Right kidney (tissue), 1 donor: ENCODE data around the gene JDP2.

Experiments
- DNase-seq: peaks from one replicate; pipeline ENCODE4 v3.0.0-alpha.2; 2016

JDP2 gene

DNA sequence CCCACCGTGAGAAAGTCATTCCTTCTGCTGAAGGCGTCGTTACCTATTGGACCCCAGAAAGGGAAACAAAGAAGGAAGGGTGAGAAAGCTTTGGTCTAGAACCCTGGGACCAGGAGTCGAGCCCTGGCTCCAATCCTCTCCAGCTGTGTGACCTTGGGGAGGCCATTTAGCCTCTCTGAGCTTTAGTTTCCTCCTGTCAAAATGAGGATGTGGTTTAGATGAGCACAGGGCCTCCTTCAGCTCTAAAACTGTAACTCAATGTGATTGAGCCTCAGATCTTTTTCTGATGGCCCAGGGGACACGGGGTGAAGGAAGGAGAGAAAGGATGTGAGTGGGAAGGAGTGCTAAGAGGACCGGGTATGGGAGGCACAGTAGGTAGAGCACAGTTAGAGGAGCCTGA lies 7.7 kb downstream of the JDP2 start:
- DNase-seq: no peak

DNA sequence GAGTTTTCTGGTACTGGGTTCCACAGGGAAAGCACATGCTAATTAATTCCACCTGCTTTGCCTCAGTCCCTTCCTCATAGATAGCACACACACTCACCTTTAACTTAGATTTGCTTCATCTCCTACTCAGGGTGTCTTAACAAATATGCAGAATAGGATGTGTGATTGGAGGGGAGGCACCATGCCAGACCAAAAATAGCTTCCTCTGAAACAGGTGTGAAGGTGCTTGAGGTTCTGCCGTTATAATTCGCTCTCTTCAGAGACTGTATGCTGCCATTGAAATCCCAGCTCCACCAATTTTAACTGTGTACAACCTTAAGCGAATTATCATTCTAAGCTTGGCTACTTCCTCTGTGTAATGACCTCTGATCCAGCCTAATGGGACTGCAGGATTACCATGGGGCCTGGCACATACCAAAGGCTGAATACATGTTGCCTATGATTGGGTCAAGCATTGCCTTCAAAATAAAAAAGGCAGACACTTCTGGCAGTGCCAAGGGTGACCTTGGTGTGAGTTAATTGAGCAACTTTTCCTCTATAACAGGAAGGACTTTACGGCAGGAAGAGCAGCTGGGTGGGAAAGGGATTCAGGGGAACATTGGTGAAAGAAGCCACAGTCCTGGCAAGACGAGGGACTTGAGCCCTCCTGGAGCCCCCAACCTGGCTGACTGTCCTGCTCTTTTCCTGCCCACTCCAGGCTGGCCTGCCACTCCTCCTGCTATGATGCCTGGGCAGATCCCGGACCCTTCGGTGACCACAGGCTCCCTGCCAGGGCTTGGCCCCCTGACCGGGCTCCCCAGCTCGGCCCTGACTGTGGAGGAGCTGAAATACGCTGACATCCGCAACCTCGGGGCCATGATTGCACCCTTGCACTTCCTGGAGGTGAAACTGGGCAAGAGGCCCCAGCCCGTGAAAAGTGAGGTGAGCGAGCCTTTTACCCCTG lies 9.7 kb downstream of the JDP2 start:
- no peak for DNase-seq

DNA sequence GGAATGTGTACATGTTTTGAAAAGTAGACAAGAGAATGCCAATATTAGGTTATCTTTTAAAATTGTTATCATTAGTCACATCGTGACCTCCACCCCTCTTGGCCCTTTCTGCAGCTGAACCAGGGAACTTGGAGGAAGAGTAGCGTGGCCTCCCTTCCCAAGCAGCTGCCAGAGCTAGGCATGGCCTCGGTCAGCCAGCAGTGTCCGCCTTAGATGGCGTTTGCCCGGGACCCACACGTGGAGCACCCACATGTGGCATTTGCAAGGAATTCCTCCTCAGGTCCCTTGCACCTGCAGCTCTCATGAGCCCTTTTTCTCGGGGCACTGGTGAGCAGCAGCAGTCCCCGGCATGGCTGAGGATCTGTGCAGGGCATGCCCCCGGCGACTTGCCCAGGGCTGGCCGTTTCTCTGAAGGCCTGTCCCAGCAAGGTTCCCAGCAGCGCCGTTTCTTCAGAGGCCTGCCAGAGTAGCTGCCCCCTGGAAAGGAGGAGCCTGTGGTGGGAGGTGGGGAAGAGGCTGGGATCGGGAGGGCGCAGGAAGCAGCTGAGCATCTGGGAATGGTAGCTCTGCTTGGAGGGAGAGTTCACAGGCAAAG lies 10.8 kb downstream of the JDP2 start:
- DNase-seq: no peak

DNA sequence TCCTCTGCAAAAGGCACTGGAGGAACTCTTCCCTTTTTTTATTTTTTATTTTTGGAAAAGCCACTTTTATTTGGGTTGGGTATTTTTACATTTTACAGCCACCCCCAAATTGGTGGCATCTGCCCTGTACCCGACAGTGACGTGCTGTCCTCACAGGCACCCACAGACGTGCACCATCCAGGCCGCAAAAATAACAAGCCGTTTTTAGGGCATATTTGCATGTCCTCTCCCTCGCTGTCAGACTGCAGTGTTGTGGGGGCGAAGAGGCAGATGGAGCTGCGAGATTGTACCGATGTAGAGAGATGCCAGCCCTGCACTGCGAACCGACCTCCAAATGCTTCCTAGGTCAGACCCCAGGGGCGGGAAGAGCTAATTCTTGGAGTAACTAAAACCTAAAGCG lies 12.2 kb downstream of the JDP2 start:
- no peak for DNase-seq

DNA sequence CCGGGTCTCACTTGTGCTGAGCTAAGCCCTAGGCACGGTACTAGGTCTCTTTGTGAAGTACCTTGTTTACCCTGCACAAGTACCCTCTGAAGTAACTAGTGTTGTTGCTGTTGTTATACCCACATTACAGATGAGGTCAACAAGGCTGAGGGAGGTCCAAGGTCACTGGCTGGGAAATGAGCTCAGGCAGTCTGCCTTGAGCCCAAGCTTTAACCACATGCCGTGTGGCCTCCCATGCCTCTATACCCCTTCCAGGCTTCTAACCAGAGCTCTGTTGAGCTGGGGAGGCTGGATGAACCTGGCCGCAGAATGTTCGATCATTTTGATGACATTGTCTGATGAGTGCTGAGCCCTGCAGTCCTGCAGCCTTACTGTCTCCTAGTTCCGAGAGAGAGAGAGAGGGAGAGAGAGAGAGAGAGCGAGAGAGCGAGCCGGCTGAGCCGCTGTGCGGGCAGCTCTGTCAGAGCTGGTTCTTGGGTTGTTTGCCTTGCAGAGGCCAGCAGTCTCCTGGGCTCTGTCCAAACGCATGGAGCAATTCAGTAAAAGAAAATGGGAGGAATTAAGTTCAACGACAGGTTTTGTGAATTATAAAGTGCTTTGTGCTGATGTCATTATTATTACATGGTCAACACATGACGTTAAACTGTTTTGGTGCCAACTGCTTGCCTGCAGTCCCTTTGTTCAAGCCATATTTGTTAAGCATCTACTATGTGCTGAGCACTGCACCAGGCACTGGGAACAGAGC lies 13.1 kb downstream of the JDP2 start:
- no peak for DNase-seq

DNA sequence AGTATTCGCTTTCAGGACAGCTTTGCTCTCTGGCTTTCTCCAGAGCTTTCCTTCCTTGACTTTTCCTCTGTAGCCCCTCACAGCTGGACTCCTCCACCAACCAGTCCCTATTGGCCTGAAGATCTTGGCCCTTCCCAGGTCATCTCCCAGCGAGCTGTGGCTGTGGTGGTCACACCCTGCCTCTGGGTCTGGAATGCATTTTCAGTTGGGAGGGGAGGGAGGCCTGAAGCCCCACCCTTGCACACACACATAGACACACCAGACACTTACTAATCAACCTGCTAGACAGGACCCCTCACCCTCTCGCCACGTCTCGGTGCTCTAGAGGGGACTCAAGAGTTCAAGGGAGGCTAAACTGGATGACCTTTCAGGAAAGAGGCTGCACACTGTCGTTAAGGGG lies 13.9 kb downstream of the JDP2 start:
- DNase-seq: no peak

DNA sequence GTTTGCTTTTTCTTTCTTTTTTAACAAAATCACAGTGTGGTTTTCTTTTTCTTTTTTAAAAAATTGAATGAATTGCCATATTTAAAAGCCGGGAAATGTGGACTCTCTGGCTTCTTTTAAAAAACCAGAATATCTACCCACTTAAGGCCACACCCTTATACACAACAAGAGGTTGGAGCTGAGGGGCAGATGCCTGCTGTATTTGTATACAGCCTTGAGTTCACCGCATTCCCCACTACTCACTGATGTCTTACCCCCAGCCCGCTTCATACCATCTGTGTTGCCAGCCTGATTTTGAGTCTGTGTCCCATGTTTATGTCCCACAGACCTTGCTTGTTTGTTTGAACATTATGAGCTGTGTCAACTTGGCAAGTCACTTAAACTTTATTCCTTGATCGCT lies 14.3 kb downstream of the JDP2 start:
- DNase-seq: no peak

DNA sequence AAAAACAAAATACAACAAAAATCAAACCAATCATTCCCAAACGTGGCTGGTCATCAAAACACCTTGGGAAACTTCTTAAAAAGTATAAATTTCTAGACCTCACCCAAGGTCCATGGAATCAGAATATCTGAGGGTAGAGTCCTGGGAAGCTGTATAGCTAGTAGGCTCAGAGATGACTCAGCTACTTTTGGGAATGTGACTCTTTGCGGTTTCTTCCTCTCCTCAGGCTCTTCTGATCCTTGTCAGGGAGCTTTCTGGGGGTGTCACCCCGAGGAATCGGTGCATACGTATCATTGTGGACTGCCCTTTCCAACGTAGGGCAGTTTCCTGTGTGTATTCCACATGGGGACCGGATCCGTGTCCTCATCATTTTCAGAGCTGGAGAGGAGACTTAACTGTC lies 14.8 kb downstream of the JDP2 start:
- DNase-seq: no peak

DNA sequence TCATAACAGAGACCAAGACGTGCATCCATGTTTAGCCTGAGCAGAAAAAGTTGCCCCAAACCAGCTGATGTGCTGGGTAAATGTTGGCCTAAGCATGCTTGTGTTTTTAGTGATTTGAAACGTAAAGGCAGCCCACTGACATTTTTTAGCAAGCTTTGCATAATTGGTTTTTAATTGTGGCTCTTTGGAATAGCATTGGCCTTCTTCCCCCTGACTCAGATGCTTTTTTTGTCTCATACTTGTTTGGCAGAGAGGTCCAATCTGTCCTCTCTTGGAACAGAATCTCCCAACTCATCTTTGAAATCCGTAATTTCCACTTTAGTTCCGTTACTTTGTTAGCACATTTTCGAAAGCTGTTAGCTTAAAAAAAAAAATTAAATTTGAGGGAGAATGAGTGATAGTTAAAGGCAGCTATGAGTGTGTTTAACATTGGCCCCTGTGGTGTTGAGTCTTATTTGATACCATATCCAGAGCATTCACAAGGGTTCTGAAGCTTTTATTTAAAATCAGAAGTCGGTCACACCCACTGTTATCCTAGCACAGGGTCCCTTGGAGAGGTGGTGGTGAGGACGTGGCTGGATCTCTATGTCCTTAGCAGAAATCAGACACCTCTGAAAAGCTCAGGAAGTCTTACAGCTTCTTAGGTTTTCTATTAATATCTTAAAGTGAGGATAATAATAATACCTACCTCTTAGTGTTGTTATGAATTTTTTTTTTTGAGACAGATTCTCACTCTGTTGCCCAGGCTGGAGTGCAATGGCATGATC lies 15.6 kb downstream of the JDP2 start:
- no peak for DNase-seq

DNA sequence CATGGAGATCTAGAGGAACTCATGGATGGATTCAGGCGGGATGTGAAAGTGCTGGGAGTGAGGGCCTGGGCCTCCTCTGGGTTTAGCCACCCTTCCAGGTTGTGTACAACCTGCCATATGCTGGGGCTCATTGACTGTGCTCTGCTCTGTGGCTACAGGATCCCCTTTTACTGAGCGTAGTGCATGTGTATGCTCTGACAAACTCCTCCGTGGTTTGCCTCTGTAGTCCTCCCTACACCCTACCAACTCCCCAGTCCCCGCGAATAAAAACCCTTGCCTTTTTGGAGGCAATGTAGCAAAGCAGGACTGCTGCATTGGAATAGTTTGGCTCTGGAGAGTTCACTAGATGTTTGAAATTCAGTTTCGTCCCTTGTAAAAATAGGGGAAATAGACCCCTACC lies 17.4 kb downstream of the JDP2 start:
- no peak for DNase-seq

DNA sequence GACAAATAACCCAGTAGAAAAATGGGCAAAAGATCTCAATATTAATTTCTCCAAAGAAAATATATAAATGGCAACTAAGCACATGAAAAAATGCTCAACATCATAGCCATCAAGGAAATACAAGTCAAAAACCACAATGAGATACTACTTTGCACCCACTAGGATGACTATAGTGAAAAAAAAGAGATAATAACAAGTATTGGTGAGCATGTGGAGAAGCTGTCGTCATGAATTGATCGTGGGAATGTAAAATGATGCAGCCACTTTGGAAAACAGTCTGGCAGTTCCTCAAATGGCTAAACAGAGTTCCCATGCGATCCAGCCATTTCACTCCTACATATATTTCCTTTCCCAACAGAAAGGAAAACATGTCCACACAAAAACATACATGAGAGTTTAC lies 18.1 kb downstream of the JDP2 start:
- no peak for DNase-seq

DNA sequence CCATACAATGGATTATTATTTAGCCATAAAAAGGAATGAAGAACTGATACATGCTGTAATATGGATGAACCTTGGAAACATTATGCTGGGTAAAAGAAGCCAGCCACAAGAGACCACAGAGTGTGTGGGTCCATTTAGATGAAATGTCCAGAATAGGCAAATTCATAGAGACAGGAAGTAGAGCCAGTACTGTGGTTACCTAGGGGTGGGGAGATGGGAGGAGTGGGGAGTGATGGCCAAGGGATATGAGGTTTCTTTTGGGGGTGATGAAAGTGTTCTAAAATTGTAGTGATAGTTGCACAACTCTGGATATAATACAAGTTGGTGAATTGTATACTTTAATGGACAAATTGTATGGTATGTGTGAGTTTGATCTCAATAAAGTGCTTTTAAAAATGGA lies 18.6 kb downstream of the JDP2 start:
- no peak for DNase-seq

DNA sequence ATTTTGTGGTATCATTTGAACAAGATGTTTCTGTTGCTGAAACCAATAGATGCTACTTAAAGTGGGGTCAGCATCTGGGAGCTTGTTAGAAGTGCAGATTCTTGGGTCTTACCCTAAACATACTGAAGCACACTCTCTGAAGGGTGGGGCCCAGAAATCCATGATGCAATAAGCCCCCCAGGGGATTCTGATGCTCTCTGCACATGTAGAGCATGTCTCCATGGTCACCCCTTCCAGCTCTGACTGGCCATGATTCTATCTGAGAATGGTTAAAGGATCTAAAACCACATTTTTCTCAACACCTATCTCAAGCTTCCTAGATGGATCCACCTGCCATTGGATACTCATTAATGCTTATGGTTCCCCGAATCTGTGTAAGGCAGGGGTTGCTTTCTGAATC lies 20.4 kb downstream of the JDP2 start:
- no peak for DNase-seq

DNA sequence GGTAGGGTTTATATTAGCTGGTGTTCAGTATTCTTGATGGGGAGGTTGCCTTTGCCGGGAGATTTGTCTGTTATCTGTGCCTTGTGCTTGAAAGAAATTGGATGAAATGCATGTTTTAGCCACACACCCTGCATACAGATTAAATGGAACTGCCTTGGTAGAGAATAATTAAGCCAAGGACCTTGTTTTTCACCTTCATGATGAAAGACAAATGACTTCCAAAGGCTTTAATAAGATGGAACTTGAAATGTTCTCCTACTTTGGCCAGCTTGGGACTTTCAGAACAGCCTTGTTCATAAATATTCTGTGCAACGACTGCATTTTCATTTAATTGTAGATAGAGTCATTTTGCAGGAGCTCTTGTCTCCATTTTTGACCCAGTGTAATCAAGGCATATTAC lies 21.2 kb downstream of the JDP2 start:
- no peak for DNase-seq

DNA sequence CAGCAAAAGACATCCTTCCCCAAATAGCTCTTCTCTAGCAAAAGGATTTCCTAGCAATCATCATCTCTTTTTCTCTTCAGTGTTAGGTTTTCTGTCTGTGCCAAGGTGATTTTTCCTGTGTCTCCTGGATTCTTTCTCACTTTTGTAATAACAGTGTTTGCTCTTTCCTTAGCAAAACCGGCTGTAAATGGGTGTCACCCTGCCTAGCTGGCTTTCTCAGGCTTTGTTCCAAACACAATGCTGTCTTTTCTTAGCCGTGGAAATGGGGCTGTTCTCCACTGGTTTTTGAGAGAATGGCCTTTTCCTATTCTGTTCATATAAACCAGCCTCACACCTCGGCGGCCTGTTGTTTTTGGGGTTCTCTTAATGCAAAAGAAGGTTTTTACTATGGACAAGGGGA lies 21.9 kb downstream of the JDP2 start:
- no peak for DNase-seq

DNA sequence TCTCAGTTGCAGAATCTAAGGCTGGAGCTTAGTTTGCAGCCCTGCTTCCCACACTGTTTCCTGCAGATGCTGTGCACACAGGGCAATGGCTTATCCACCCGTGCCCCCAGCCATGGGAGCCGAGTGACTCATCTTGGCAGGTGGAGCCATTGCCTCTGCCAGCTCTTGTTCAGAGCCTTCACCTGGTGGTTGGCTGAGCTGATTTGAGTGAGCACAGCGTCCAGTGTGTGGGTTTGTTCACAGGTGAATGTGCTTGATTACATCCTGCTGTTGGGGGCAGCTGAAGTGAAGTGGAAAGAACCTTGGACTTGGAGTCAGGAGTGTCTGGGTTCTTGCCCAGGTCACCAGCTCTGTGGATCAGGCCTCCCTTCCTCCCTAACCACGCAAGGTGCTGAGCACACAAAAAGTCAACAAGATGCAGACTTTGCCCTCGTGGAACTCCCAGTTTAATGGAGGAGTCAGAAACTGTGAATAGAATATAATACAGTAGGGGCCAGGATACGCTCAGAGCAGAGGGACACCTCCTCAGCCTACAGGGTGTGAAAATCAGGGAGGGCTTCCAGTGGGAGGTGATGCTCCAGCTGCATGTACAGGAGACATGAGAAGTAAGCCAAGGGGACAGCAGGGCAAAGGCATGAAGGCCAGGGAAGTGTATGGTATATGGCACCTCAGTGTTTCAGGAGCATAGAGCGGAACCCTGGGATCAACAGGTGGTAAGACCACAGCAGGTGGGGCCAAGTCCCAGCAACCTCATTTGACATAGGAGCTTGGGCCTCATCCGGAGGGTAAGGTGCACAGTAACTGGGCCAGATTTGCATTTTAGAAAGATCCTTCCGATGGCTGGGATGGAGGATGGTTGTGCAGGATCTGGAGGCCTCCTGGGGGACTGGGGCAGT lies 22.8 kb downstream of the JDP2 start:
- DNase-seq: peak; percentile 23

DNA sequence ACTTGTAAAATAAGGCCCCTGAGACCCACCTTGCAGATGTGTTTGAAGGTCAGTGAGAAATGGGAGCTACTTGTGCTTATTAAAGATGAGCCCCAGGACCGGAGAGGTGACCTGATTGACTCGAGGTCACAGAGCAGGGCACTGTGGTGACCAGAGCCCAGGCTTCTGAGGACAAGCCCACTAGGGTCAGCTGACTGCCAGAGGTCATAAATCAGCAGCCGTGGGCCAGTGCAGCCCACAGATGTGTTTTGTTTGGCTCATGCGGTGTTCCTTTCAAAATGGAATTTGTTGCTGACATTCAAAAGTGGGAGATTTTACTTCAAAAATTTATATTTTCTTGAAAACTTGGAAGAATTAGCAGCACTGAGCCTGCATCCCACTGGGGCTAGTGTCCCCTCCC lies 24.5 kb downstream of the JDP2 start:
- DNase-seq: no peak

DNA sequence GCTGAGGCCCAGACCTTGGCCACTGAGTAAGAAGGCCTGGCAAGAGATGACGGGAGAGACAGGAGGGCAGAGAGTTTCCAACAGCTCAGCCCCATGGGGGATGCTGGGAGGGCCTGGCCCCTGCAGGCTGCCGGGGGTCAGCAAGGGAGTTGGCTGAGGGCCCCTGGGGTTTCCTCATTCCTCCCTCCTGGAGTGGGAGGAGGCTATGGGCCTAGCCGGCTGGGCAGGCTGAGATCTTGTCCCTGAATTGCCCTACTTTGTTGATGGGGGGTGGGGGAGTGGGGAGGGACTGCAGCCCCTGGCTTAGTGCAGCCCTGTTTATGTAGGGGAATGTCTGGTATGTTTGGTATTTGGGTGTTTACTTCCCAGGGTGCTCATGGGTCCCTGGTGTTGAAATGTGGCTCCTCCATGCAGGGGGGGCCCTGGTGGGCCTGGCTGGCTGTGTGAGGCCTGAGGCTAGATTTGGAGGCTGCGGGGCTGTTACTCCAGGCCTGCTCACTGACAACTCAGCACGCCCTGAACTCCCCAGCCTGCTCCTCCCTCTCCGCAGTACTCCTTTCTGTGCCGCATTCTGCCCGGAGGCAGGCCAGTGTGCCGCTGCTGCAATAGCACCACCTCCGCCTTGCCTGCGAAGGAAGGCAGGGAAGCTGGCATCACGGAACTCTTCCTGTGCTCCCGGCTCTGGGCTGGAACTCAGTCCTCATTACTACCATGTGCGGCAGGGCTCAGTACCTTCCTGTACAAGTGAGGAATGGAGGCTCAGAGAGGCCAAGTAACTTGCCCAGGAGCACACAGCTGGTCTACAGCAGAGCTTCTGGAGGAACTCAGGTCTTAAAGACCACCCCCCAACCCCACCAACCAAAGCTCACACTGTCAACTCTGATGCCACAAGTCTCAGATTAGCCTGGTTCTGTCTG lies 25.3 kb downstream of the JDP2 start:
- peak; percentile 77 for DNase-seq

DNA sequence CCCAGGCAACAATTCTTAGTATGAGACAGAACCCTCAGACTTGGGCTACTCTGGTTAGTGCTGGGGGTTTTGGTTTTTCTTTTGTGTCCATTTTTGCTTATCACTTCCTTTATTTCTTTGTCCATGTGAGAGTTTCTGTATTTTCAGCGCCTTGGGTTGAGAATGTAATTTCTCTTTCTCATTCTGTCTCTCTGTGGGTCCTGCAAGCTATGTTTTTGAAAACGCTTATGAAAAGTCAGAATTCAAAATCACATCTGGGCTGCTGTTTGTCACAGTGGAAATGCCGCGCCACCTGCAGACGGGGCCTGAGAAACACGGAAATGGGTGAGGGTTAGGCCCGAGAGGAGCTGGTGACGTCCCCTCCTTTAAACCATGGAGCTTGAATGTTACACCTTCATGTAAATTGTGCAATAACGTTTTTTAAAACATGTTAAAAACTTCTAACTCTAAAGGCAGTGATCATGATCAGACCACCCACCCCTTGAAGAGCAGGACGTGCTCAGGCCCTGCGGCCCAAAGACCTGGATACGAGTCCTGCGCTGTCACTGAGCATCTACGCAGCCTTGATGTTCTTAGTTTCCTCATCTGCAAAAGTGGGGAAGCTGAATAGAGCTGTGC lies 26.1 kb downstream of the JDP2 start:
- DNase-seq: no peak

DNA sequence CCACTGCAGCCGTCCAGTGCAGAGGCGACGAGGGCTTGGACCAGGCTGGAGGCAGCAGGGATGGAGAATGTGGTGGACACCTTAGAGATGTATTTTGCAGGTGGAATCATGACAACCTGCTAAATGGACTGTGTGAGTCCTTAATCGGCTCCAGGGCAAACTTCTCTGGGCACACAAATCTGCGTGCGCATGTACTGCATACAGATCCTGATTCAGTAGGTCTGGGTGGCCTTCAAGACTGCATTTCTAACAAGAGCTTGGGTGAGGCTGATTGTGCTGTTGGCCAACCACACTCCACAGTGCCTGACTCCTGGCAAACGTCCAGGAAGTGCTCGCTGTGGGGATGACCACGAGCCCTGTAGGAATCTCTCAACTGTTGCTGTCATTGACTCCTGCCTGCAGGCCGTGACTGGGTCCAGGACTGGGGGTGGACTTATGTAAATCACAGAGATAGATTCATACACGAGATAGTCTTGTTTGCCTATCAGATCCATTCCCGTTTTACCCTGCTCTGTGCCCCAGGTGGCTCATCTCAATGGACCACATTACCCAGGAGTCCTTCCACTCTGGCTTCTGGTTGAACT lies 27.2 kb downstream of the JDP2 start:
- peak; percentile 20 for DNase-seq
